WTC11 (cell line): Measurements from ENCODE around the gene FAHD1. TPM values are rescaled to one million over a fixed set of nuclear protein-coding genes. Genes with fewer than 3 reads are reported as not detected.
A peak's percentile ranks its signal among the peaks of the same experiment; 100 is the strongest.

Source experiments
- AFF4 ChIP-seq: sonication (generic); formaldehyde crosslinking; IDR thresholded peaks from 2 replicates; pipeline ENCODE4 v1.8.1; 2023; ENCODE audit warnings: mild to moderate bottlenecking, missing genetic modification reagents, borderline replicate concordance
- ARID4B ChIP-seq: sonication (generic); formaldehyde crosslinking; IDR thresholded peaks from 2 replicates; pipeline ENCODE4 v1.8.0; 2023; ENCODE audit warnings: missing genetic modification reagents, mild to moderate bottlenecking, borderline replicate concordance
- ATF3 ChIP-seq: sonication (generic); formaldehyde crosslinking; conservative IDR thresholded peaks from 2 replicates; pipeline ENCODE4 v1.8.1; 2022; ENCODE audit warnings: mild to moderate bottlenecking, missing genetic modification reagents
- E2F5 ChIP-seq: sonication (generic); formaldehyde crosslinking; IDR thresholded peaks from 2 replicates; pipeline ENCODE4 v1.8.1; 2022; ENCODE audit warnings: mild to moderate bottlenecking, moderate library complexity, missing genetic modification reagents
- ELF4 ChIP-seq: sonication (generic); formaldehyde crosslinking; IDR thresholded peaks from 2 replicates; pipeline ENCODE4 v1.8.1; 2022; ENCODE audit warnings: low read depth, mild to moderate bottlenecking, moderate library complexity, missing genetic modification reagents
- ESRRA ChIP-seq: sonication (generic); formaldehyde crosslinking; IDR thresholded peaks from 2 replicates; pipeline ENCODE4 v1.8.1; 2022; ENCODE audit warnings: mild to moderate bottlenecking, missing genetic modification reagents, borderline replicate concordance
- ETV6 ChIP-seq: sonication (generic); formaldehyde crosslinking; IDR thresholded peaks from 2 replicates; pipeline ENCODE4 v1.8.1; 2022; ENCODE audit warnings: mild to moderate bottlenecking, missing genetic modification reagents
- FOXP1 ChIP-seq: sonication (generic); formaldehyde crosslinking; IDR thresholded peaks from 2 replicates; pipeline ENCODE4 v1.8.0; 2022; ENCODE audit warnings: missing genetic modification reagents, mild to moderate bottlenecking, moderate library complexity, borderline replicate concordance
- FOXP4 ChIP-seq: sonication (generic); formaldehyde crosslinking; IDR thresholded peaks from 2 replicates; pipeline ENCODE4 v1.8.0; 2022; ENCODE audit warnings: mild to moderate bottlenecking, missing genetic modification reagents
- GABPB1 ChIP-seq: sonication (generic); formaldehyde crosslinking; IDR thresholded peaks from 2 replicates; pipeline ENCODE4 v1.8.1; 2023; ENCODE audit warnings: mild to moderate bottlenecking, missing genetic modification reagents
- NFATC4 ChIP-seq: fragments of 250-450 bp; sonication (Bioruptor Pico); IDR thresholded peaks from 2 replicates; pipeline ENCODE4 v1.9.0; 2021; ENCODE audit warnings: mild to moderate bottlenecking
- NFE2L1 ChIP-seq: sonication (generic); formaldehyde crosslinking; IDR thresholded peaks from 2 replicates; pipeline ENCODE4 v1.8.1; 2023; ENCODE audit warnings: missing genetic modification reagents
- NR2C2 ChIP-seq: sonication (generic); formaldehyde crosslinking; IDR thresholded peaks from 2 replicates; pipeline ENCODE4 v1.8.0; 2022; ENCODE audit warnings: mild to moderate bottlenecking, missing genetic modification reagents
- OVOL2 ChIP-seq: fragments of 250-450 bp; sonication (Bioruptor Pico); IDR thresholded peaks from 2 replicates; pipeline ENCODE4 v1.9.0; 2021; ENCODE audit warnings: mild to moderate bottlenecking, borderline replicate concordance
- PREB ChIP-seq: sonication (generic); formaldehyde crosslinking; IDR thresholded peaks from 2 replicates; pipeline ENCODE4 v1.8.1; 2022; ENCODE audit warnings: mild to moderate bottlenecking, missing genetic modification reagents, moderate library complexity, borderline replicate concordance
- RORB ChIP-seq: fragments of 250-450 bp; sonication (Bioruptor Pico); IDR thresholded peaks from 2 replicates; pipeline ENCODE4 v1.9.0; 2021; ENCODE audit warnings: mild to moderate bottlenecking
- SMAD4 ChIP-seq: sonication (generic); formaldehyde crosslinking; IDR thresholded peaks from 2 replicates; pipeline ENCODE4 v1.8.0; 2022; ENCODE audit warnings: mild to moderate bottlenecking, missing genetic modification reagents
- USF2 ChIP-seq: sonication (generic); formaldehyde crosslinking; IDR thresholded peaks from 2 replicates; pipeline ENCODE4 v1.8.1; 2023; ENCODE audit warnings: mild to moderate bottlenecking, missing genetic modification reagents, moderate library complexity
- ZNF121 ChIP-seq: sonication (generic); formaldehyde crosslinking; IDR thresholded peaks from 2 replicates; pipeline ENCODE4 v1.8.0; 2023; ENCODE audit warnings: missing genetic modification reagents
- ZNF138 ChIP-seq: sonication (generic); formaldehyde crosslinking; conservative IDR thresholded peaks from 2 replicates; pipeline ENCODE4 v1.8.1; 2022; ENCODE audit warnings: mild to moderate bottlenecking, moderate library complexity, missing genetic modification reagents
- ZNF671 ChIP-seq: fragments of 250-450 bp; sonication (Bioruptor Pico); IDR thresholded peaks from 2 replicates; pipeline ENCODE4 v1.8.0; 2021; ENCODE audit warnings: mild to moderate bottlenecking
- ZSCAN18 ChIP-seq: fragments of 250-450 bp; sonication (Bioruptor Pico); IDR thresholded peaks from 2 replicates; pipeline ENCODE4 v2.1.2; 2022; ENCODE audit warnings: mild to moderate bottlenecking, moderate library complexity
- total RNA-seq: library from RNA; stranded (reverse); gene quantifications from 3 replicates; pipeline ENCODE4 v1.2.3, GENCODE V29; 2021

The FAHD1 gene
- total RNA-seq, 1 experiment from 2014 or later: 14.3 TPM

GRCh38 chr16:1871974-1872635 is 45.1 kb downstream of the FAHD1 start, which contains the start of gene MEIOB (continued):
- TF ChIP-seq USF2 (no peak), ZSCAN18 (CRISPR knock-in tag) (no peak), ETV6 (CRISPR knock-in tag) (no peak), NR2C2 (CRISPR knock-in tag) (no peak), GABPB1 (CRISPR knock-in tag) (no peak), ZNF138 (CRISPR knock-in tag) (no peak), AFF4 (no peak), E2F5 (CRISPR knock-in tag) (peak; percentile 51; the same call in 1 of the 2 replicates), FOXP1 (CRISPR knock-in tag) (peak; percentile 81), SMAD4 (CRISPR knock-in tag) (no peak), ZNF671 (CRISPR knock-in tag) (no peak), RORB (no peak), ATF3 (CRISPR knock-in tag) (no peak), OVOL2 (CRISPR knock-in tag) (no peak), ESRRA (no peak), NFE2L1 (CRISPR knock-in tag) (peak; percentile 47; the same call in 1 of the 2 replicates), NFATC4 (no peak), FOXP4 (CRISPR knock-in tag) (peak; percentile 80), ELF4 (CRISPR knock-in tag) (no peak), PREB (CRISPR knock-in tag) (no peak), ARID4B (no peak), ZNF121 (CRISPR knock-in tag) (no peak)
